NK-92 (cell line): ENCODE measurements around the gene ZNF488.
"Not testable (repeated sequence)": the region's sequence is repeated elsewhere in the genome, so short reads cannot be mapped to it uniquely, and the experiment has no call there.

Experiments used
- DNase-seq: peaks from one replicate; lab custom pipeline; 2025; ENCODE audit not compliant: unreplicated experiment; lab: John Stamatoyannopoulos, UW

The ZNF488 gene

DNA sequence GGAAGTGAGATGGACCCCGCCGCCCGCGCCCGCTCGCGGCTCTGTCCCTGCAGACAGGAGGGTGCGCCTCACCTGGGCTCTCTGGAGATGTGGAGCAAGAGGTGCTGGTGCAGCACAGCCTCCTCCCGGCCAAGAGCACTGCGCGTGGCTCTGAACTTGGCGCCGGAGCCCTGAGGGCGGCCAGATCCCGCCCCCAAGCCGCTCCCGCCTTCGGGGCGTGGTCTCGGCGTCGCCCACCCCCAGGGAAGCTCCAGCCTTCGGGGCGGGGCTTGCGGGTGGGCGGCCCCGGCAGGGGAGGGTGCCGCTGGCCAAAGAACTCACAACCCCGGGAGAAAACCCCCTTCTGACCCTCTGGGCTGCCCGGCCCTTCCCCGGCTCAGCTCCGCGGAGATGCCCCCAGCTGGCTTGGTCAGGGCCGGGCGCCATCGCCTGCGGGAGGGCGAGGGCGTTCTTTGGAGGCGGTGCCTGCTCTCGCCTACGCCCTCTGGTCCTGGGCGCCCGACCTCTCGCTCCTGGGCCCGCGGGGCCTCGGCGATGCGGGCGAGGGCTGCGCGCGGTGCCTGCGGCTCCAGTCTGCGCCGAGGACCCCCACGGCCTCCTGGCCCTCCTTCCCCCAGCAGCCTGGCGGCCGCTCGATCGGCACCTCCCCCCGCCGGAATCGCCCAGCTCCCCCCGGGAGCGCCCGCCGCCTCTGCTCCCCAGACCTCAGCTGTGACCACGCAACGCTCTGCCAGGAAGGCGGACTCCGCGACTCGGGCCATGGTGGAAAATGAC lies at the start of gene ZNF488:
ZNF488 (minus strand) TSS at position 146 of the 774 bp plus-strand sequence. CDS start 15,464 bp downstream, outside the sequence.
- no peak for DNase-seq

DNA sequence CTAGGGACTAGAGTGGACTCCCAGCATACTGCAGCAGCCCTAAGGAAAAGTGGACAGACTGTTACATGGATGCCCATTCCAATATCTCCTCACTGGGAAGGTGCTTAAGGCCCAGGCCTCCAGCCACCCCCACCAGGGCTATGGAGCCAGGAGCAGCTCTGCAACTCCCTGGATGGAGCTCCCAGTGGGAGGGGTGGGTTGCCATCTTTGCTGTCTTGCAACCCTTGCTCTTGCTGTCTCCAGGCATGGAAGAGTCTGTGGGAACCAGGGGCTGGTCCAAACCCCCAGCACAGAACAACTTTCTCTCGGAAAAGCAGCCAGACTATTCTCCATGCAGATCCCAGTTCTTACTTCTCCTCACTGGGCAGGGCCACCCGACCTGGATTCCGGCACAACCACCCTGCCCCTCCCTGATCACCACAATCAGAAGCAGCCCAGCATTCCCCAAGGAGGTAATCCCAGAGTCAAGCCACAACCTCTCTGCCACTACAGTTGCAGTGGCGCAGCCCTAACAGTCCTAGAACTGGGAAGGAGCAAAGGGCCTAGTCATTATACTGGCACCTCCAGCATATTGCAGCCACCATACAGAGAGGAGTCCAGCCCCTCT lies 41.8 kb upstream of the ZNF488 start:
- no peak for DNase-seq

DNA sequence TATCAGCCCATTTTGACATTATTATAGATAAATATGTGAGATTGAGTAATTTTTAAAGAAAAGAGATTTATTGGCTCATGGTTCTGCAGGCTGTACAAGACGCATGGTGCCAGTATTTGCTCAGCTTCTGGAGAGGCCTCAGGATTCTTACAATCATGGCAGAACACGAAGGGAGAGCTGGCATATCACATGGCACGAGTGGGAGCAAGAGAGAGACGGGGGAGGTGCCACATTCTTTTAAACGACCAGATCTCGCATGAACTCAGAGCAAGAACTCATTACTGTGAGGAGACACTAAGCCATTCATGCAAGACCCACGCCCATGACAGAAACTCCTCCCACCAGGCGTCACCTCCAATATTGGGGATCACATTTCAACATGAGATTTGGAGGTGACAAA lies 40.1 kb upstream of the ZNF488 start:
- no peak for DNase-seq

DNA sequence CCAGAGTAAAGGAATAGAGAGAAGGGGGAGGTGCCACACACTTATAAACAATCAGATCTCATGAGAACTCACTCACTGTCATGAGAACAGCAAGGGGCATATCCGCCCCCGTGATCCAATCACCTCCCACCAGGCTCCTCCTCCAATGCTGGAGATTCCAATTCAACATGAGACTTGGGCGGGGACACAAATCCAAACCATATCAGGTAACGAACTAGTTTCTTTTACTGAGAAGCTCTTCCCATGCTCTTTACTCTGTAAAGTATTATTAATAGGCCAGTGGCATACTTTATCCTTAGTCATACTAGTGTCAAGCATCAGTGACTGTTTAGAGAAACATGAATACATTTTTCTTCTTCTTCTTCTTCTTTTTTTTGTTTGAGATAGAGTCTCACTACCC lies 39.4 kb upstream of the ZNF488 start:
- no peak for DNase-seq

DNA sequence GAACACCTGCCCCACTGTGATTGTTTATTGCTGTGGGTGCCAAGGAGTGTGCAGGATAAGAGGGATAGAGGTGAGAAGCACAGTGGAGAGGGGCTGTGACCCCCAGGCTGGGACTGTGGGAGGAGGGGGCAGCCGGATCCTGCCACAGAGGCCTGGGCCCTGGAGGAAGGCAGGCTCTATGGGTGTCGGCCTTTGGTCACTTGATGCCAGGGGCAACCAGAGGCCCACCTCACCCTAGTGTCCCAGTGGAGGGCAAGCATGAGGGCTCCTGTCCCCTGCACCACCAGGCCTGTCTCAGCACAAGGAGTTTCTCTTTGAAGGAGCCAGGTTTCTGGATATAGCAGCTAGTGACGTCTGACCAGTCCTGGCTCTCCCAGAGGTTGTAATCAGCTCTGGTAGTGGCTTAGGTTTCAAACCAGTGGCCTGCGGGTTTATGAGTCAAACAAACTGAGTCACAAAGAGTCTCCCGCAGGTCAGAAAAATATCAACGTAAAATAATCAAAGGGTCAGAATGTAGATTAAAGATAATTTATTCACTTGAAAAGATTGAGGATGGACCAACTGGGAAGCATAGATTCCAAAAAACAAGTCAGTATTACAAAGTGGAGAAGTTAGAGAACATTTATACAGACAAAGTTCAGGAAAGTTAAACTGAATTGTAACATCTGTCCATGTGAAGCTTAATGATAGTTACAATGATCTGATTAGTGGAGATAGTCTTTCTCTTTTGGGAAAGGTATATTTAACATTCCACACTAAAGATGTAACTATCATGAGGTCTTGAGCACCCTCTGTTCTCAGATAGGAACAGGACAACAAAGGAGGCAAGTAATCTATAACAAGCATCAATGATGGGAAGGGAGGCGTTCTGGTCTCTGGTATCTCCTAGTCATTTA lies 37.2 kb upstream of the ZNF488 start:
- no peak for DNase-seq

DNA sequence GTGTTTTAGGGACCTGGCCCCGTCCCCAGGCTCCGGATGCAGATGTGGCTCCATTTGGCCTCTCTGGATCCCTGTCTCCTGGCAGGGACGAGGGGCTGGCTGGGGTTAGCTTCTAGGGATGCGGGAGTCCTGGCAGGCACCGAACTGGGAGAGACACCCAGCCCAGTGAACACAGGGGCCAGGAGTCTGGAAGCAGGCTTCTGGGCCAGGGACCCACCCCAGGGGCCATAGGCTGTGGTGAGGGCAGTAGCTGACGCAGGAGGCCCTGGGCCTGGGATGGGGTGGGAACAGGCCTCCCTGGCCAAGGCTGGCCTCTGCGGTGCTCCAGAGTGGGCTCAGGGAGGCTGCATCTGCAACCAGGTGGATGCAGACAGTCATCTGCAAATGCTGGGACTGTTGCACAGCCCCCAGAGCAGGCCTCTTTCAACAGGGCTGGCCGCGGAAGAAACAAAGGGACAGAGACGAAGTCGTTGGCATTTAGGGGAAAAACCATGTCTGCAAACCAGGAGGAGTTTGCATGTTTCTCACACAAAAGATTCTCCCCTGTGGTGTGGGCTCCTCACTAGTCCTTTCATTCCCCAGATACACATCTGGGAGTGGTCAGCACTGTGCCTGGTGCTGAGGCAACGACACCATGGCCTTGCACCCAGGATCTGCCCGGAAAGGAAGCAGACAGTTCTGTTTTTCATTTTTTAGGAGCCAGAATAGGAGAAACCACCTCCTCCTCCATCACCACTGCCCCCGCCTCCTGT lies 36.4 kb upstream of the ZNF488 start:
- no peak for DNase-seq

- no peak for DNase-seq
Measured at GRCh38 chr10:47419421-47419820, 35.3 kb upstream of the ZNF488 start.

- no peak for DNase-seq
Measured at GRCh38 chr10:47418966-47419365, 34.9 kb upstream of the ZNF488 start.

- no peak for DNase-seq
Measured at GRCh38 chr10:47418321-47418720, 34.2 kb upstream of the ZNF488 start.

- DNase-seq, result not testable (repeated sequence)
Measured at GRCh38 chr10:47416305-47417218, 32.5 kb upstream of the ZNF488 start.

GRCh38 chr10:47415520-47416304 lies 31.6 kb upstream of the ZNF488 start:
- DNase-seq, result no peak

GRCh38 chr10:47414752-47415519 lies 30.8 kb upstream of the ZNF488 start:
- no peak for DNase-seq

- no peak for DNase-seq
Measured at GRCh38 chr10:47414227-47414592, 30.1 kb upstream of the ZNF488 start.

DNA sequence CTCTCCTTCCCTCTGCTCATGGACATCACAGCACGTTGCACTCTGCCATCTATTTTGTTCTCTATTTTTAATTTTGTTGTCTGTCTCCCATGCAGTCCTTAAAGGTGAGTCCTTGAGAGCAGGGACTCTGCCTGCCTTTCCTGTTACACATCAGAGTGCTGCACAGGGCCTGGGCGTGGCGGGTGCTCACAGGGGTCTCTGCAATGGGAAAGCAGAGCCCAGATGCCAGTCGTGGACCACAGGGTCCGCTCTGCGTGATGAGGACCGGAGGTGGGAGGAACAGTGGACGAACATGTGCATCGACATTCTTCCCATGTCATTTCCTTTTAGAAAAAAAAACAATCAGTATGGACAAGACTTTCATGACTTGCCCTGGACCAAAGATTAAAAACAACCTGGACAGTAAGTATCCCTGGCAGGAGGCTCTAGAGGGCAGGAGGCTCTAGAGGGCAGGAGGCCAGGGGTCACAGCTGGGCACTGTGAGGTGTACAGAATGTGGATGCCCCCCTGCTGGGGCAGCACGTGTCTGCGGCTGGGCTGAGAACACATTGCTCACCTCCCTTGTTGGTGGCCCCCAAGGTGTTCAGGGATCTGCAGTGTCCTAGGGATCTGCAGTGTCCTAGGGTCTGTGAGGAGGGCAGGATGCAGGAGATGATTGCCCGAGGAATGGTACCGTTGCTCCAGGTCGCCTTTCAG lies 29.6 kb upstream of the ZNF488 start:
- DNase-seq, result no peak

- no peak for DNase-seq
Measured at GRCh38 chr10:47412869-47413268, 28.8 kb upstream of the ZNF488 start.

GRCh38 chr10:47412177-47412730 lies 28.2 kb upstream of the ZNF488 start:
- no peak for DNase-seq

DNA sequence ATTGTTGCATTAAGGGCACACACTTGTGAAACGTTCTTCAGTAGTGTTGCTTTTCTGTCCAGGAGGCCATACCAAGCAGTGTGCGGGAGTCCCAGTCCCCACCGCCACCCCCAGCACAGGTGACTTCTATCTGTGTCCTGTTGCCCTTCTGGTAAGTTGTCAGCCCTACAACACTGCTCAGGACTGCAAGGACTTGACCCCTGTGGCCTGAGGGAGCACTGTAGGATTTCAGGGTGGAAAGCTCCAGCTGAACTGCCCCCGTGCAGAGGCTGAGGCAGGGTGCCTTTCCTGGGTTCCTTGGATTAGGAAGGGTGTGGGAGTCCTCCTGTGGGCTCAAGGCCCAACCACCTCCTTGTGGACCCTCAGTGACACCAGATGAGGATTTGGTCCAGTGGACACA lies 26.8 kb upstream of the ZNF488 start:
- DNase-seq, result no peak

- no peak for DNase-seq
Measured at GRCh38 chr10:47410271-47410670, 26.2 kb upstream of the ZNF488 start.
